Activated T-helper 1 cell treated with Interleukin-2 at 50 U/mL for 16 hours (primary cell): Measurements from ENCODE around the gene RAB1A.
"Not testable (repeated sequence)": the region's sequence is repeated elsewhere in the genome, so short reads cannot be mapped to it uniquely, and the experiment has no call there.

Experiments used
- DNase-seq: peaks from one replicate; pipeline ENCODE4 v3.0.0-alpha.2; 2020; ENCODE audit warnings: low read depth

The RAB1A gene

GRCh38 chr2:65129826-65130663 is at the start of gene RAB1A:
RAB1A (minus strand) TSS chr2:65130106; CDS start chr2:65129915, 191 bp downstream.
- DNase-seq, result peak; percentile 99

GRCh38 chr2:65177751-65178442 is 48.0 kb upstream of the RAB1A start:
- DNase-seq, result no peak

- DNase-seq, result no peak
Measured at GRCh38 chr2:65175894-65176530, 46.1 kb upstream of the RAB1A start.

GRCh38 chr2:65174031-65174430 is 44.1 kb upstream of the RAB1A start:
- DNase-seq, result not testable (repeated sequence)

- DNase-seq, result no peak
Measured at GRCh38 chr2:65172994-65173790, 43.3 kb upstream of the RAB1A start.

- DNase-seq, result not testable (repeated sequence)
Measured at GRCh38 chr2:65170611-65171477, 40.9 kb upstream of the RAB1A start.

- DNase-seq, result no peak
Measured at GRCh38 chr2:65169760-65170136, 39.8 kb upstream of the RAB1A start.

GRCh38 chr2:65165558-65165957 is 35.7 kb upstream of the RAB1A start:
- DNase-seq, result no peak

GRCh38 chr2:65164426-65164891 is 34.6 kb upstream of the RAB1A start:
- no peak for DNase-seq

GRCh38 chr2:65161551-65162100 is 31.7 kb upstream of the RAB1A start:
- no peak for DNase-seq

GRCh38 chr2:65159906-65160305 is 30.0 kb upstream of the RAB1A start:
- DNase-seq, result no peak

GRCh38 chr2:65159261-65159660 is 29.4 kb upstream of the RAB1A start:
- DNase-seq, result no peak

- no peak for DNase-seq
Measured at GRCh38 chr2:65158557-65158956, 28.7 kb upstream of the RAB1A start.

GRCh38 chr2:65157856-65158255 is 27.9 kb upstream of the RAB1A start:
- DNase-seq, result not testable (repeated sequence)

- no peak for DNase-seq
Measured at GRCh38 chr2:65156041-65156440, 26.1 kb upstream of the RAB1A start.

- no peak for DNase-seq
Measured at GRCh38 chr2:65153515-65153914, 23.6 kb upstream of the RAB1A start.

- no peak for DNase-seq
Measured at GRCh38 chr2:65146078-65146477, 16.2 kb upstream of the RAB1A start.

- no peak for DNase-seq
Measured at GRCh38 chr2:65144571-65144970, 14.7 kb upstream of the RAB1A start.

GRCh38 chr2:65142515-65142914 is 12.6 kb upstream of the RAB1A start:
- DNase-seq, result no peak

GRCh38 chr2:65137197-65137775 is 7.4 kb upstream of the RAB1A start:
- DNase-seq, result no peak
